ENCODE measurements around the gene EXOC7.

Gene EXOC7

DNA sequence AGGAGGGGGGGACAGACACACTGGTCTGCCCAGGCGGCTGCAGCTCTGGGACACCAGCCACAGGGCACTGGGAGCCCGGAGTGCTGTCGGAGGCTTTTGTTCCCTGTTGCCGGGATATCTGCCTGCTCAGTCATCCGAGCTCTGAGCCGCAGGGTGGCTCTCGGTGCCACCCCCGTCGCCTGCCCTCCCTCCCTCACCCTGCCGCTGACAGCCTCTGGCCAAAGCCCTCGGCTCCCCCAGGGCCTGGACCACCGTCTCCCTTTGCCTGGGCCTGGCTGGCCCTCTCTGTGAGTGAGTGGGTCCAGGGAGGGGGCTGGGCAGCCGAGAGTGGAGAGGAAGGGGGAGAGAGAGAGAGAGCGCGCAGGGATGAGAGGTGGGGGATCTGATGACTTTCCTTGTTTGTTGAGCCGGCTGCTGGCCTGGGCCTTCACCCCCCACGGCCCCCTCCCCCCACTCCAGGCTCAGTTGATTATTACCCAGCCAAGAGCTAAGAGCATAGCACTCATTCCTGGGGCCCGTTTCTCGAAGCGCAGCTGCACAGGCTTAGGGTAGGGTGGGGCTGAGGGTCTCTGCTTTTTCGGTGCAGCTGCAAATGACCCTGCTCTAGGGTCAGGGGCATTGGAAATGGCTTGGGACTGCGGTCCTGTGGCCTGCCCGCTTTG lies 34.8 kb upstream of the EXOC7 start:
- DNase-seq, result no peak

DNA sequence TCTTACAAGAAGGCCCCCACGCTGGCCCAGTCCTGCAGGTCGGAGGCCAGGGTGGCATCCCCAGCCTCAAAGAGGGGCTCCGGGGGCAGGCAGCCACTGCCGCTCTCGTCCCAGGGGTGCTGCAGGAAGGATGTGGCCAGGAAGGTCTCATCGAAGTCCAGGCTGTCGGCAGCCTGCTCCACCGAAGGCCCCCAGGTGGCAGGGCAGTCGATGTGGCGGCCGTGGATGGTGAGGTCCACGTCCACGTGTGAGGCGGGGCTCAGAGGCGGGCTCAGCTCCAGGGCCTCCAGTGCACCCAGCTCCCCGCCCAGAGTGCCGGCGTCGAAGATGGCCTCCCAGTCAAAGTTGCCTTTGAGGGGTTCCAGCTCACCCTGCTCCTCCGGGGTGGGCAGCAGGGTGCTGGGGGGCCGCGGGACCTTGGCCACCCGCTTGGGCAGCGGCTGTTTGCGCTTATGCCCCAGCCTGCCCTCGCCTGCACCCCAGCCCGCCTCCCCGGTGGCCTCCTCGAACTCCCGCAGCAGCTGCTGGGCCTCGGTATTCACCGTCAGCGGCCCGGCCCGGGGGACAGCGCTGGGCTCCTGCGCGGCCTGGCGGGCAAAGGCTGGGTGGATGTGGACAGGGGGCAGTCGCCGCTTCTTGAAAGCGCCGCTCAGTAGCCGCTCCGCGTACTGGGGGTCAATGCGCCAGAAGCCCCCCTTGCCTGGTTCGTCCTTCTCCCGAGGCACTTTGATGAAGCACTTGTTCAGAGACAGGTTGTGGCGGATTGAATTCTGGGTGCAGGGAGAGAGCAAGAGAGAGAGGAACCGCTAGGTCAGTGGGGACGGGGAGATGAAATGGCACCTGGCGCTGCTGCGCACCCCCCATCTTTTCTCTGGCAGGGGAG lies 34.0 kb upstream of the EXOC7 start:
- no peak for DNase-seq

DNA sequence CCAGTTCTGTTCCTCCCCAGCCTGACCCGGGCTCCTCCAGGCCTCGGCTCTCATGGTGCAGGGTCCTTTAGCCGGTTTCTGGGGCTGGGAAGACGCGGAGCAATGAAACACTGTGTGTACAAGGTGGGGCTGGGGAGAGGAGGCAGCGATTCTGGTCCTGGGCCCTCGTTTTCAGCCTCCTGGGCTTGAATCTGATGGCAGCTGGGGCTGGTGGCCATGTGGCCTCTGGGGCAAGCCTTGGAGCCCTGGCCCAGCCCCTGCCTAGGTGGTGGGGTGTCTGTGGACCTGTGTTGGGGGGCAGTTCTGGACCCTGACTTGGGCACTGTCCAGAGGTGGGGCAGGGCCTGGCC lies 33.4 kb upstream of the EXOC7 start:
- DNase-seq, result no peak

DNA sequence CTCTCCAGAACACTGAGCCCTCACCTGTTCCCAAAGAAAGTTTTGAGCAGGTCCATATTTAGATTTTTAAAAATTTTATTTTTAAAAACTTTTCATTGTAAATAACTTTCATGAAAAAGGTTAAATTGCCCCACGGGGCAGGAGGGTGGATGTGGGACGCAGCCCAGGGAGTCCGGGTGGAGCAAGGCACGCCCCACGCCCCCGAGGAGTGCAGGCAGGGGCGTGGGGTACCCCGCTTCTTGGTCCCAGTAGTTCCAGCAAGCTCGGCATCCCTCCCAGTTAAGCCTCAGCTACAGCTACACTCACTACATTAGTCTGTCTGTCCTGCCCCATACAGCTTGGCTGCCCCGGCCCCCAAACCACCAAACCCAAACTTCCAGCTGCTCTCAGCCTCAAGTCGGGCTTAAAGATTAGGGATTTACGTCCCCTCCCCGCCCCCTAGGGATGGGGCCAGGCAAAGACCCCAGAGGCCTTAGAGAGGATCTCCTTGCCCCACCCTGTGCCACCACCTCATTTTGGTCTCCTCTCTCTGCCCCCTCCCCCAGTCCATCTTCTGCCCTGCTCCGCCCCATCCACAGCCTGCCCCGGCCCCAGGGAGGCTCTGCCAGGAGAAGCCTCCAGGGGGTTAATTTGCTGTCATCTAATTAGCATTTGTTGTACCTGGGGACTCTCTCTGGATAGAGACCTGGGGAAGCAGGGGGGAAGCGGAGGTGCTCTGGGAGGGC lies 32.9 kb upstream of the EXOC7 start:
- no peak for DNase-seq

DNA sequence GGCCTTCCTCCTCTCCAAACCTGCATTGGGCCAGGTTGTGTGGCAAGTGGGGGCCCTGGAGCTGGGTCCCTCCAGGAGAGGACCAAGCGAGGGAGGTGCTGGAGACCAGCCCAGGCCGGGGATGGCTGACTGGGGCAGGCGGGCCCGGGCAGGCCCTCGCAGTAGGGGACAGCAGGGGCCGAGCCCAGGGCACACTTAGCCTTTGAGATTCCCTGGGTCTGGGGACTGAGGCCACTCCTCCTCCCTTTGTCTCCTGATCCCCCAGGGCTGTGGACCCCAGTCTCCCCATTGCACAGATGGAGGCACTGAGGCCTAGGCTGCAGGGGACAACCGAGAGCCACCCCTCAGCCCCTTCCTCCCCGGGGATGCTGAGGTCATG lies 32.2 kb upstream of the EXOC7 start:
- no peak for DNase-seq

DNA sequence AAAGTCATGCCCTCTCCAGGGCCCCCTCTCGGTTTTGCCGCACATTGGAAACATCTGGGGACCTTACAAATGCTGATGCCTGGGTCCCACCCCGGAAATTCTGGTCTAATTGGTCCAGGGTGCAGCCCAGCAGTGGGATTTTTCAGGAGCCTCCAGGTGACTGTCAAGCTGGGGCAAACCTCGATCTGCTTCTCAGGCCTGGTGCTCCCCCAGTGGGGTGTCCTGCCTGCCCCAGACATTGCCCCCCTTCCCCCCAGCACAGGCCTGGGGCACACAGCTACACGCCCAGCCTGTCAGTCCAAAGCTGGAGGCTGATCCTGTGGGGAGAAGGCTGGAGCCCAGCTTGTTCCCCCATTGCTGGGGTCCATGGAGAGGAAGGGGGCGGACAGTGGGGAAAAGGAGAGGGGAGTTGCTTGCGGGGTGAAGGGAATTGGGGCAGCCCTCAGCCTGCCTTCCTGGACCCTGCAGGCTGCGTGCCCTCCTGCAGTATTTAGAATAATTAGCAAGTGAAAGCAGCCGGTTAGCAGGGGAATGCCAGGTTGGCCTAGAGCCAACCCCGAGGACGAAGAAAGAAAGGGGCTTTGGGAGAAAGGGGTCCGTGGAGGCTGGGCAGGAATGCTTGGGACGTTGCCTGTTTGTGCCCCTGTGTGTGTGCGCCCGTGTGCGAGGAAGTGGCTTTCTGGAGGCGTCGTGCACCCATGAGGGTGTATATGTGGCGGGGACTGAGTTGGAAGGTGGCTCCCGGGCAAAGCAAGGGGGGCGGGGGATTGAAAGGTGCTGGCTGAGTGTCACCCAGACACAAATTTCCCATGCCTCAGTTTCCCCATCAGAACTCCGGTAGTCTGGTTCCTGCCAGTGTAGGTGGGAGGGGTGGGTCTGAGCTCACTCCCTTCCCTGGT lies 31.6 kb upstream of the EXOC7 start:
- DNase-seq, result no peak

DNA sequence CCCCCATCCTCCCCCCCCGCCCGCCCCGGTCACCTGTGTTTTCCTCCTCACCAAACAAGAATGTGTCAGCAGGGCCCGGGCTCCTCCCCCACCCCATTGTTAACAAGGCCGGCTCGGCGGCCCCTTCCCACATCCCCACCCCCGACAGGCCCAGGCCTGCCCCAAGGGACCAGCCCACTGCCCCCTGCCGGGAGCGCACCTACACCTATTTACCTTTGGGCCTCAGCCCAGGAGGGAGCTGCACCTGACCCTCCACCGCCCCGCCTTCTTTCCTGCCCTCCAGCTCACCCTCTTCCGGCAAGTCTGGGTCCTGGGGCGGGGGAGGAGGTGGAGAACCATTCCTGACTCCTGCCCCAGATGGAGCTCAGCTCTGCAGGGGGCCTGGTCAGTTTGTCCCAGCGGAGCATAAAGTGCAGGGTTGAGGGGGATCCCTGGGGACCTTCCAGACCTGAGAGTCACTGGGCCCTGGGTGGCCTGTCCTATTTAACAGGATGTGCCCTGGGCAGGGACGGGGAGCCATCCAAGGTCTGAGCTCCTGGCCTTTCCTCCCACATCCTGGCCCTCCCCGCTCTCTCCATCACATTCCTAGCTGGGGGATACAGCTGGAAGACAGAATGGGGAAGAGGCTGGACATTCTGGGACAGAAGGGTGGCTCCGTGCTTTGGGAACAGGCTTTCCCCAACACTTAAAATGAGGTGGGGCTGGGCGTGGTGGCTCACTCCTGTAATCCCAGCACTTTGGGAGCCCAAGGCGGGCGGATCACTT lies 29.2 kb upstream of the EXOC7 start:
- no peak for DNase-seq

DNA sequence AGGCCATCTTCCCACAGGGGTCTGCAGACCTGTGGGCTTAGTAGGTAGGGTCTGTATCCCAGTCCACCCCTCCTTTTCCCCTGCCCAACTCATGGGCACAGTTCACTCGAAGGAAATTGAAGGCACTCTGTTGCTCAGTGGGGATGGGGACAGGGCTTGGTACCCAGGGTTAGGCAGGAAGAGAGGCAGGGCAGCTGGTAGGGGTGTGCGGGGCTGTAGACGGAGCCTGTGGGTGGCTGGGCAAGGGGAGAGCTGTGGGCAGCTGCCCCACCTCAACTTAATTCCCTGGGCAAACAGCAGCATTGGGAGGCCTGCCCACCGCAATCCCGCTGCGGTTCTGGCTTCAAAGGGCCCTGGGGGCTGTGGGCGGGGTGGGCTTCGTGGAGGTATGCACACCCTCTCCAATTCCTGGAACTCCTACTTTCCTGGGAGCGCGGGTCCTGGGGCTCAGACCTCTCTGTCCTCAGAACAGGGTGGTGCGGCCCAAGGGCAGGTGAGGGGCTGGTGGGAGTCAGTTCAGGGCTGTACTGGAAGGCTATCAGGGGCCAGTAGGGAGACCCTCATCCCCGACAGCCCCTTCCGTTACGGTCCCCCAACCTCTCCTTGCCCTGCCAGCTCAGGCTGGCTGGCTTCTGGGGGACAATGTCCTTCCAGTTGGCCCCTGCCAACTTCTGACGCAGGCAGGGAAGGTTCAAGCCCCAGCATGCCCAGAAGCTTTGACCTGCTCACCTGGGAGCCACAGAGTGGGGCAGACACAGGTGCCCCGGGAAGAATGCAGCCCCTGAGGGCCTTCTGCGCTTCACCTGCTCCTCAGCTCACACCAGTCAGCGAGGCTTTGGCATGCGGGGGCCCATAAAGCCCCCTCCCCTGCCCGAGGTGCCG lies 28.3 kb upstream of the EXOC7 start:
- DNase-seq, result no peak

DNA sequence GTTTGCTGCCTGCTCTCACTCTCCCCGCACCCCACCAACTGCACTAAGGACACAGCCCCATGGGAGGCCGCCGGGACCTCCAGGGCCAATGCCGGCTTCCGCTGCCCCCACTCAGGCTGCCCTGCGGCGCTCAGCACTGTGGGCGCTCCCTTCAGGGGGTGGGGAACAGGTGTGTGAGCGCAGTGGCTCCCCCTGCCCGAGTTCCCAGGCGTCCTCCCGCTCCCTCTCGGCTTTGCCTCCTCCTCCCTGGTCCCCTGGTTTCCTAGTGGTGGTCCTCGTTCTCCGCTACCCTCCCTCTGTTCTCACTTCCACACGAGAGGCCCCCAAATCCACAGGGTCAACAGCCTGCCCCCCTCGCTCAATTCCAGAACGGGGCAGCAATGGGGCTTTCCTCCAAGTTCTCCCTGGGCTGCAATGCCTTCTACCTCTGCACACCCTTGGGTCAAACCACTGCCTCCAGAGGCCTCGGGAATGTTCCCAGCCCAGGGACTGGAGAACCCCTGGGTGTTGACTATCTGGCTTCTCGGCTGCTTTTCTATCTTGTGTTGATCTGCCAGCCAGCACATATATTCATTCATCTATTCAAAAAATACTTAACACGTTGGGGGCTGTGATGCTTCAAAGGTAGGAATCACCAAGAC lies 27.6 kb upstream of the EXOC7 start:
- DNase-seq, result no peak

DNA sequence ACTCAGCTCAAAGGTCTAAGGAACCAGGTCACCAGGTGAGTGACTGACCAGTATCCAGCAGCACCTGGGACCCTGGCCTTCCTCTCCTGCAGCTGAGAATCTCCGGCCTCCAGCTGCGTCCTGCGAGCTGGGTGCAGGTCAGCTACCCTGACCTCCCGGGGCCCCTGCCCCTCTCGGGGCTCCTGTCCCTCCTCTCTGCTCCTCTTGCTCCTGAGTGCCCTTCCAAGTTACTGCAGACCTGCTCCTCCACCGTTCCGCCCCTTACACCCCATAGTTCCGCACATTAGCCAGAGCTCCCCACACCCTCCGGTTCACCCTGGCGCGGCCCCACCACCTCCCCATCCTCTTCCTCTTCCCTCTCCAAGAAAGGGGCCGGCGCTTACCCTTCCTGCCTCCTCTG lies 26.9 kb upstream of the EXOC7 start:
- no peak for DNase-seq

DNA sequence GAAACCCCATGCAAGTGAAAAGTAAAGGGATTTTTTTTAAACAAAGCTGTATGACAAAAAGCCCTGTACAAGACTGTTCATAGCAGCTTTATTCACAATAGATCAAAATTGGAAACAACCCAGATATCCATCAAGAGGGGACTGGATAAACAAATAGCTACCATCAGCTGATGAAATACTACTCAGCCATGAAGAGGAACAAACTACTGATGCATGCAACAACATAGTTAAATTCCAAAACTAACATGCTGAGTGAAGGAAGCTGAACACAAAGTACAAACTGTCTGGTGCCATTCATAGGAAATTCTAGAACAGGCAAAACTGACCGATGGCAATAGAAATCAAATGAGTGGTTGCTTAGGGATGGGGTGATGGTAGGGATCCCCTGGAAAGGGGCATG lies 22.3 kb upstream of the EXOC7 start:
- no peak for DNase-seq

DNA sequence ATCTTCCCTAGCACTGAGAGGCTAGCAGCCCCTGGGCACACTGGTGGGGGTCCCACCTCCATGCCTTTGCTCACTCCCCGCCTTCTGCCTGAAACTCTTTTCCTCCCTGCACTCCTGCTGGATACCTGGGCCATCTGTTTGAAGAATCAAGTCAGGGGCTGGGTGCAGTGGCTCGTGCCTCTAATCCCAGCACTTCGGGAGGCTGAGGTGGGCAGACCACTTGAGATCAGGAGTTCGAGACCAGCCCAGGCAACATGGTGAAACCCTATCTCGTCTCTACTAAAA lies 21.7 kb upstream of the EXOC7 start:
- no peak for DNase-seq

DNA sequence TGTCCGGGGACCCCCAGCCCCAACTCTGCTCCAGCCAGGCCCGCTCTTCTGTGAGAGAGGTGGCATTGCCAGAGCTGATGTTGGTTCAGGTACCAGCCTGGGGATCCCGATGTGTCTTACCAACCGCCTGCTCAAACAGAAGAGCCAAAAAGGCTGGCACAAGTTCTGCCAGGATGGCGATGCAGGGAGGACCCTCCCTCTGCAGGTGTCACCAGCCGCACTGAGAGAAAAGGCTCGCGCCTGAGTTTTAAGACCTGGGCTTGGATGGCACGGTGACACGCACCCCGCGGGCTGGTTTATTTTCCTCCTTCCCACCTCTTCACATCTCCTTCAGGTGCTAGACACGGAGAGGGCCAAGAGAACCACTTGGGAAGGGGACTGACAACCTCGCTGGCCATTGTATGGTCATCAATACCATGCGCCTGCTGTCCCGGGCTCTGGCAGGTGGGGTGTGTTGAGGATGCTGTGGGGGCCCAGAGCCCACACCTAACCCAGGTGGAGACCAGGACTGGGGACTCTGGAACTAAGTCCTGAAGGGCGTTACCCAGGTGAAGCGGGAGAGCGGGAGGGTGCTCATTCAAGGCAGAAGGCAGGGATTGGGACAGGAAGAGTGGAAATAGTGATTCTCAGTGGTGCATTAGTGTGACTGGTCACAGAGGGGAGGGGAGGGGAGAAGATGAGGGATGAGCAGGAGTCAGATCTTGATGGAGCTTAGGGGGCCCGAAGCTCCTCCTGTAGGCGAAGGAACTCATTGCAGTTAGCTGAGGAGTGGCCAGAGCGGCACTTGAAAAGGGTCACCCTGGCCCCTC lies 21.2 kb upstream of the EXOC7 start:
- DNase-seq, result no peak

DNA sequence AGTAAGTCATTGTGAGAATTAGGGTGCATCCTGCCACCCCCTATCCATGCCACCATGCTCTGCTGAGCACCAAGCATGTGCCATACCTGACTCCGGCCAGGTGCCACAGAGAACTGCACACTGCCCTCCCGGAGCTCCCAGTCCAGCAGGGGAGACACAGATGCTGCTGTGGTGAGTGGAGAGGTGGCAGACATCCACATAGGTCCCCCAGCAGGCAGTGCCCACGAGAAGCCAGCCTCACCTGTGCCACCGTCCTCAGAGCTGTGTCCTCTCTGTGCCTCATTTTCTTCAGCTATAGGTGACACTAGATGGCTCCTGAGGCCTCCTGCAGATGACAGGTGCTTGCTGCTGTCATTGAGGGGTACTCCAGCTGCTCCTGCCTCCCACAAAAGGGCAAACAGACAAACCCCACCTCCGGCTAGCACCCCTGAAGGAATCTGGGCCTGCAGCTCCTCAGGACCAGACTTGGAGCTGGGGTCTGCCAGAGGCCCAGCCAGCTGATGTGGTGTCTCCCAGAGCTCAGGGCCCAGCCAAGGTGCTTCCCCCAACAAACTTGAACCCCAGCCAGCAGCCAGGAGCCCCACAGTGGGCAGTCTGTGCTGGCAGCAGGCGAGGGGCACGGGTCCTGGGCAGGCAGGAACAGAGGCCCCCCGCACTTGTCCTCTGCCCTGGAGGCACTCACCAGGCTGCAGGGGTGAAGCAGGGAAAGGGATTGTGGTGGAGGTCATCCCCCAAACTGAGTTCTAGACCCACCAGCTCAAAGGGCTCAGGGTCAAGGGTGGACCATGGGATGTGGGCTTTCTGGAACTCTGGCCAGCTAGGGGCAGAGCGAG lies 20.4 kb upstream of the EXOC7 start:
- DNase-seq, result no peak

DNA sequence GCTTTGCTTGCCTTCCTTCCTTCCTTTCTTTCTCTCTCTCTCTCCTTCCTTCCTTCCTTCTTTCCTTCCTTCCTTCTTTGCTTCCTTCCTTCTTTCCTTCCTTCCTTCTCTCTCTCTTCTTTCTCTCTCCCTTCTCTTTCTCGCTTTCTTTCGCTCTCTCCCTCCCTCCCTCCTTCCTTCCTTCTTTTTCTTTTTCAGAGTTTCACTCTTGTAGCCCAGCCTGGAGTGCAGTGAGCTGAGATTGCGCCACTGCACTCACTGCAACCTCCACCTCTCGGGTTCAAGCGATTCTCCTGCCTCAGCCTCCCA lies 19.6 kb upstream of the EXOC7 start:
- DNase-seq, result no peak

DNA sequence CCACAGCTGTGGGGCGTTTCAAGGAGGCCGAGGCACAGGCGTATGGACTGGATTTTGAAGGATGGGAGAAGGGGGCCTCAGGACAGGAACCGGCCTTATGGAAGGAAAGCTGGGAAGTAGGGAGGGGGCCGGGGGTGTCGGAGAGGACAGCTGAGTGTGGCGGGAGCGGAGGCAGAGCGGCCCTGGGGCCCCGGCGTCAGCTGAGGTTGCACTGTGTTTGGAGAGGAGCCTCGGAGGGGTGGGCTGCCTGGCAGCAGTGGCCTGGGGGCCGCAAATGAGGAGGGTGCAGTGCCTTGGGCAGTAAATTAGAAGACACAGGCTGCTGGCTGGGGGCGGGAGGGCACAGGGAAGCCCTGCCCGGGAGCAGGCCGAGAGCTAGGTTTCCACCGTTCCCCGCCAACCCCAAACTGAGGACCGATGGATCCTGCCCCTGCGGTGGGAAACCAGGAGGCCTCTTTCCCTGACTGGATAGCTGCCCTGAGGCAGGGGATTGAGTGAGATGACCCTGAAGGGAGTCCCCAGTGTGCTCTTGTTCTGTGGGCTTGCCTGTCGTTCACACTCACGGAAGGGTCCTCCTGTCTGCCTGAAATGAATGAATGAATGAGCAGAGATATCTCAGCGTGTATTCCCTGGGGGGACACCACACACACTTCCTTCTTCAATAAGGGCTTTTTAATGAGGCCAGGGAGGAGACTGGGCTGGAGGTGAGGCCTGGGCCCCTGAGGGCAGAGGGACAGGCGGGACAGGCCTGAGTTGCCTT lies 19.0 kb upstream of the EXOC7 start:
- no peak for DNase-seq

DNA sequence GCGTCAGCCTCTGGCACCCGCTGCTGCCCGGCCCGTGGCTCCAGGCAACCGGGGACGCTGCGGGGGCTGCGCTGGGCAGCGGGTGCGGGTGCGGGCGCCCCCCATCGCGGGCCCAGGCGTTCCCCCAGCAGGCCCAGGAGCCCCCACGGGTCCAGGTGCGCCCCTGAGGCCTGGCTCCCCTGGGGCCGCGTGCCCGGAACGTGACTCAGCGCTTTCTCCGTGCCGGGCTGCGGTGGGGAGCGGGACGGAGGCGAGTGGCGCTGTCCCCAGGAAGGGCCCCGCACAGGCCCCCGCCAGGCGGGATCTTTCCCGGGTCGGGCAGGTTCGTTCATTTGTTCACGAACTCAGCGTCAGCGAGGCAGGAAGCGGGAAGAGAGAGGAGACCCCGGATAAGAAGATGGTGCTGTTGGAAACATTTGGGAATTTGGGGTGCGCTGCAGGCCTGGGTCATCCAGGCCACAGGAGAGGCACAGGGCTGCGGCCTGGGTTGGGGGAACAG lies 18.4 kb upstream of the EXOC7 start:
- peak; percentile 55 for DNase-seq

DNA sequence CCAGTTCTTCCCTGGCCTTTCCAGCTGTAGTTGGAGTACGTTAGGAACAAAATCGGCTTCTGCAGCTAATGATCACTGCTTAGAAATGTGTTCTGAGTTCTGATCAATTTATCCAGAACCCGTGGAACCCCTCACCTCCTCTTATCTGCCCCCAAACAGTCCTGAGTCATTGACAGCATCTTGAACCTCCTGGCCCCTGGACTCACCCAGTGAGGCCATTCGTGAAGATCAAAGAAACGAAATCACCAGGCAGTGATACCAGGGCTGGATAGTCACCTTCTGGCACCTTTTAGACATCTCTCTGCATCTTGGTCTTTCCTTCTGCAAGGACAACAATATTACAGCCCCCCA lies 17.0 kb upstream of the EXOC7 start:
- DNase-seq, result no peak

Measured in fibroblast of skin of right biceps (primary cell).